ENCODE data around the gene THAP11.

THAP11 gene

GRCh38 chr16:67878846-67879245 is 36.7 kb downstream of the THAP11 start:
- no peak overlapping the region for H3K27ac ChIP-seq (ENCODE audit: low read depth, low read length)
- no peaks in the 10 kb centered on the region for H3K9me3 ChIP-seq (ENCODE audit: control insufficient read depth, insufficient read depth, low read depth, low read length)
- no peaks in the 10 kb centered on the region for H3K27me3 ChIP-seq (ENCODE audit: control insufficient read depth, insufficient read depth, low read length)
- H3K4me1 ChIP-seq (ENCODE audit: control insufficient read depth, insufficient read depth, low read length) = peaks cover 7% of the 10 kb centered on the region; the same call in 1 of the 2 replicates
- H3K9ac ChIP-seq (ENCODE audit: low read length) = no peak overlapping the region
- no peak overlapping the region for H3K4me3 ChIP-seq (ENCODE audit: low read depth, low read length)
- H3K36me3 ChIP-seq (ENCODE audit: control insufficient read depth, insufficient read depth, low read length) = peaks cover 85% of the 10 kb centered on the region

- no peak overlapping the region for H3K27ac ChIP-seq (ENCODE audit: low read depth, low read length)
- H3K36me3 ChIP-seq (ENCODE audit: control insufficient read depth, insufficient read depth, low read length) = peaks cover 87% of the 10 kb centered on the region
Measured at GRCh38 chr16:67879462-67879861, 37.3 kb downstream of the THAP11 start.

GRCh38 chr16:67879936-67880335 is 37.8 kb downstream of the THAP11 start:
- Histone ChIP-seq H3K9ac (ENCODE audit: low read length) (no peak overlapping the region), H3K36me3 (ENCODE audit: control insufficient read depth, insufficient read depth, low read length) (peaks cover 87% of the 10 kb centered on the region), H3K27me3 (ENCODE audit: control insufficient read depth, insufficient read depth, low read length) (no peaks in the 10 kb centered on the region), H3K27ac (ENCODE audit: low read depth, low read length) (no peak overlapping the region), H3K9me3 (ENCODE audit: control insufficient read depth, insufficient read depth, low read depth, low read length) (no peaks in the 10 kb centered on the region), H3K4me3 (ENCODE audit: low read depth, low read length) (no peak overlapping the region), H3K4me1 (ENCODE audit: control insufficient read depth, insufficient read depth, low read length) (peaks cover 9% of the 10 kb centered on the region; the same call in 1 of the 2 replicates)

More at GRCh38 chr16:67879462-67879861, 37.3 kb downstream of the THAP11 start:
- Histone ChIP-seq H3K4me3 (ENCODE audit: low read depth, low read length) (no peak overlapping the region), H3K27me3 (ENCODE audit: control insufficient read depth, insufficient read depth, low read length) (no peaks in the 10 kb centered on the region), H3K9me3 (ENCODE audit: control insufficient read depth, insufficient read depth, low read depth, low read length) (no peaks in the 10 kb centered on the region), H3K4me1 (ENCODE audit: control insufficient read depth, insufficient read depth, low read length) (peaks cover 7% of the 10 kb centered on the region; the same call in 1 of the 2 replicates), H3K9ac (ENCODE audit: low read length) (no peak overlapping the region)

DNA sequence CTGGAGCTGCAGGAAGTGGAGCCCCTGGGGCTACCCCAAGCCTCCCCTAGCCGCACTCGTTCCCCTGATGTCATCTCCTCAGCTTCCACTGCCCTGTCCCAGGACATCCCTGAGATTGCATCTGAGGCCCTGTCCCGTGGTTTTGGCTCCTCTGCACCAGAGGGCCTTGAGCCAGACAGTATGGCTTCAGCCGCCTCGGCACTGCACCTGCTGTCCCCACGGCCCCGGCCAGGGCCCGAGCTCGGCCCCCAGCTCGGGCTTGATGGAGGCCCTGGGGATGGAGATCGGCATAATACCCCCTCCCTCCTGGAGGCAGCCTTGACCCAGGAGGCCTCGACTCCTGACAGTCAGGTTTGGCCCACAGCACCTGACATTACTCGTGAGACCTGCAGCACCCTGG is 38.5 kb downstream of the THAP11 start:
- Histone ChIP-seq H3K36me3 (ENCODE audit: control insufficient read depth, insufficient read depth, low read length) (peaks cover 86% of the 10 kb centered on the region), H3K9ac (ENCODE audit: low read length) (no peak overlapping the region), H3K27ac (ENCODE audit: low read depth, low read length) (no peak overlapping the region), H3K9me3 (ENCODE audit: control insufficient read depth, insufficient read depth, low read depth, low read length) (no peaks in the 10 kb centered on the region), H3K27me3 (ENCODE audit: control insufficient read depth, insufficient read depth, low read length) (no peaks in the 10 kb centered on the region), H3K4me3 (ENCODE audit: low read depth, low read length) (no peak overlapping the region), H3K4me1 (ENCODE audit: control insufficient read depth, insufficient read depth, low read length) (peaks cover 14% of the 10 kb centered on the region; the same call in 1 of the 2 replicates)

- Histone ChIP-seq H3K36me3 (ENCODE audit: control insufficient read depth, insufficient read depth, low read length) (peaks cover 75% of the 10 kb centered on the region), H3K27ac (ENCODE audit: low read depth, low read length) (no peak overlapping the region), H3K9me3 (ENCODE audit: control insufficient read depth, insufficient read depth, low read depth, low read length) (no peaks in the 10 kb centered on the region), H3K27me3 (ENCODE audit: control insufficient read depth, insufficient read depth, low read length) (no peaks in the 10 kb centered on the region), H3K4me1 (ENCODE audit: control insufficient read depth, insufficient read depth, low read length) (peaks cover 25% of the 10 kb centered on the region; the same call in 1 of the 2 replicates), H3K9ac (ENCODE audit: low read length) (no peak overlapping the region), H3K4me3 (ENCODE audit: low read depth, low read length) (no peak overlapping the region)
Measured at GRCh38 chr16:67881621-67882161, 39.6 kb downstream of the THAP11 start.

- H3K36me3 ChIP-seq (ENCODE audit: control insufficient read depth, insufficient read depth, low read length) = peaks cover 67% of the 10 kb centered on the region
Measured at GRCh38 chr16:67882374-67883145, 40.4 kb downstream of the THAP11 start.

GRCh38 chr16:67883146-67883871 is 41.2 kb downstream of the THAP11 start:
- H3K4me1 ChIP-seq (ENCODE audit: control insufficient read depth, insufficient read depth, low read length) = peaks cover 28% of the 10 kb centered on the region; the same call in 1 of the 2 replicates
- H3K36me3 ChIP-seq (ENCODE audit: control insufficient read depth, insufficient read depth, low read length) = peaks cover 59% of the 10 kb centered on the region
- no peak overlapping the region for H3K4me3 ChIP-seq (ENCODE audit: low read depth, low read length)
- H3K9ac ChIP-seq (ENCODE audit: low read length) = no peak overlapping the region
- no peaks in the 10 kb centered on the region for H3K9me3 ChIP-seq (ENCODE audit: control insufficient read depth, insufficient read depth, low read depth, low read length)
- no peak overlapping the region for H3K27ac ChIP-seq (ENCODE audit: low read depth, low read length)
- H3K27me3 ChIP-seq (ENCODE audit: control insufficient read depth, insufficient read depth, low read length) = no peaks in the 10 kb centered on the region

More at GRCh38 chr16:67882374-67883145, 40.4 kb downstream of the THAP11 start:
- H3K9me3 ChIP-seq (ENCODE audit: control insufficient read depth, insufficient read depth, low read depth, low read length) = no peaks in the 10 kb centered on the region
- no peak overlapping the region for H3K27ac ChIP-seq (ENCODE audit: low read depth, low read length)
- H3K4me1 ChIP-seq (ENCODE audit: control insufficient read depth, insufficient read depth, low read length) = peaks cover 28% of the 10 kb centered on the region; the same call in 1 of the 2 replicates
- no peaks in the 10 kb centered on the region for H3K27me3 ChIP-seq (ENCODE audit: control insufficient read depth, insufficient read depth, low read length)
- no peak overlapping the region for H3K9ac ChIP-seq (ENCODE audit: low read length)
- H3K4me3 ChIP-seq (ENCODE audit: low read depth, low read length) = no peak overlapping the region

- Histone ChIP-seq H3K9ac (ENCODE audit: low read length) (no peak overlapping the region), H3K4me3 (ENCODE audit: low read depth, low read length) (no peak overlapping the region), H3K4me1 (ENCODE audit: control insufficient read depth, insufficient read depth, low read length) (peaks cover 28% of the 10 kb centered on the region; the same call in 1 of the 2 replicates), H3K36me3 (ENCODE audit: control insufficient read depth, insufficient read depth, low read length) (peaks cover 54% of the 10 kb centered on the region), H3K27ac (ENCODE audit: low read depth, low read length) (no peak overlapping the region), H3K27me3 (ENCODE audit: control insufficient read depth, insufficient read depth, low read length) (no peaks in the 10 kb centered on the region), H3K9me3 (ENCODE audit: control insufficient read depth, insufficient read depth, low read depth, low read length) (no peaks in the 10 kb centered on the region)
Measured at GRCh38 chr16:67883872-67884261, 41.7 kb downstream of the THAP11 start.

GRCh38 chr16:67884684-67885083 is 42.6 kb downstream of the THAP11 start, which contains the start of gene NRN1L:
TSS of gene NRN1L (plus strand) at chr16:67884885. CDS start at chr16:67884904, 19 bp downstream.
- peak within 1 kb of the TSS; percentile 37 for H3K4me3 ChIP-seq (ENCODE audit: low read depth, low read length)

DNA sequence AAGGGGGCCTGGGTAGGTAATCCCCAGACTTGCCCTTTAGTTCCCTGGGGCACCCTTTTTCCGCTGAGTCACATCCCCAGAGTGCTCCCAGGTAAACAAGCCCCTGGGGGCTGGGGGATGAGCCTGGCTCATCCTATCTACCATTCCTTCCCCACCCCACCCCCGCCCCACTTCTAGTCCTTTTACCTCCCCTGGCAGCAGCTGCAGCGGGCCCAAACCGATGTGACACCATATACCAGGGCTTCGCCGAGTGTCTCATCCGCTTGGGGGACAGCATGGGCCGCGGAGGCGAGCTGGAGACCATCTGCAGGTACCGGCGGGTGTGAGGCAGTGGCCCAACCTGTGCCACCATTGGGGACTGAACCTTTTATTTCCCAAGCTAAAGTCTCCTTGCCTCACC is 43.4 kb downstream of the THAP11 start:
- H3K9me3 ChIP-seq (ENCODE audit: control insufficient read depth, insufficient read depth, low read depth, low read length) = no peaks in the 10 kb centered on the region
- peaks cover 37% of the 10 kb centered on the region for H3K36me3 ChIP-seq (ENCODE audit: control insufficient read depth, insufficient read depth, low read length)
- H3K9ac ChIP-seq (ENCODE audit: low read length) = peak overlapping the region; percentile 3
- H3K27ac ChIP-seq (ENCODE audit: low read depth, low read length) = no peak overlapping the region
- H3K4me3 ChIP-seq (ENCODE audit: low read depth, low read length) = peak overlapping the region; percentile 37; the same call in 1 of the 2 replicates
- no peaks in the 10 kb centered on the region for H3K27me3 ChIP-seq (ENCODE audit: control insufficient read depth, insufficient read depth, low read length)
- peaks cover 28% of the 10 kb centered on the region; the same call in 1 of the 2 replicates for H3K4me1 ChIP-seq (ENCODE audit: control insufficient read depth, insufficient read depth, low read length)

More at GRCh38 chr16:67884684-67885083, 42.6 kb downstream of the THAP11 start, which contains the start of gene NRN1L:
- Histone ChIP-seq H3K36me3 (ENCODE audit: control insufficient read depth, insufficient read depth, low read length) (peaks cover 45% of the 10 kb centered on the region), H3K27ac (ENCODE audit: low read depth, low read length) (no peak within 1 kb of the TSS), H3K4me1 (ENCODE audit: control insufficient read depth, insufficient read depth, low read length) (peaks cover 28% of the 10 kb centered on the region; the same call in 1 of the 2 replicates), H3K9ac (ENCODE audit: low read length) (peak within 1 kb of the TSS; percentile 3), H3K27me3 (ENCODE audit: control insufficient read depth, insufficient read depth, low read length) (no peaks in the 10 kb centered on the region), H3K9me3 (ENCODE audit: control insufficient read depth, insufficient read depth, low read depth, low read length) (no peaks in the 10 kb centered on the region)

Data from HUES6 (cell line).